GM19043 (cell line): ENCODE data around the gene ZC3H4.
"Not testable (repeated sequence)": the region's sequence is repeated elsewhere in the genome, so short reads cannot be mapped to it uniquely, and the experiment has no call there.

Experiments
- ATAC-seq: cut with Tn5 transposase; IDR thresholded peaks from one replicate; pipeline ENCODE4 v1.9.1; 2021; ENCODE audit warnings: low read depth; ENCODE audit not compliant: unreplicated experiment

ZC3H4 gene

DNA sequence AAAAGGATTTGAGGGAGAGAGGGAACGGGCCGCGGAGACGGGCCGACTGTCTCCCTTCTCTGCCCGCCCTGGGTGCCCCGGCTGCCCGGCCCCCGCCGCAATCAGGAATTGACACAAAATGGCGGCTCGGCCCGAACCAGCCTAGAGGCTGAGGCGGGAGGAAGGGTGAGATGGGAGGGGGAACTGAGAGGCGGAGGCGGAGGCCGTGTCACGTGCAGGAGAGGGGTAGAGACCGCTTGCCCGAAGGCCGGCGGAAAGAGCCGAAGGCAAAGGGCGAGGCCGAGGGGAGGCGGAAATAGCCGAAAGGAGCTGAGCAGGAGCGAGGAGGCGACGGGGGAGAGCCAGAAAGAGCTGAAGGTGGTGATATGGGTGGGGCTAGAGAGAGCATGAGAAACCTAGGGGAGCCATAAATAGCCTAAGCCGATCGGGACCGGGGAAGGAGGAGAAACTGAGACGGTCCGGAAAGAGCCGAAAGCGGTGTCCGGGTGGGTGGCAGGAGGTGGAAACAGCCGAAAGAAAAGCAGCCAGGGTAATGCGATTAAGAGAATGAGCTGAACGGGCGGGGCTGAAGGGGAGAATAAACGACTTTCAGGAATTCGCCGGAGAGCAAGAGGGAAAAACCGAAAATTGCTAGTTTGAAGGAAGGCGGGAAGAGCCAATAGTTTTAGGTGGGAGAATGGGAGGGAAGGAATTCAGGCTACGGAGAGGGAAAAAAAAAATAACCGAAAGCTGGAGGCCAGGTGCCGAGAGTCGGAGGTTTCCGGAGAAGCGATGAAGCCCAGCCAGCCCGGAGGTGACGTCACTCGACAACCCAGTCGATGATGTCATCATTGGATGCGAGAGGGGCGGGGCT is at the start of gene ZC3H4:
ZC3H4 (minus strand) TSS at position 780 of the 853 bp plus-strand sequence. CDS start 1,192 bp downstream, outside the sequence.
- peak; percentile 87 for ATAC-seq

- ATAC-seq, result no peak
Measured at GRCh38 chr19:47161876-47162489, 48.4 kb upstream of the ZC3H4 start.

DNA sequence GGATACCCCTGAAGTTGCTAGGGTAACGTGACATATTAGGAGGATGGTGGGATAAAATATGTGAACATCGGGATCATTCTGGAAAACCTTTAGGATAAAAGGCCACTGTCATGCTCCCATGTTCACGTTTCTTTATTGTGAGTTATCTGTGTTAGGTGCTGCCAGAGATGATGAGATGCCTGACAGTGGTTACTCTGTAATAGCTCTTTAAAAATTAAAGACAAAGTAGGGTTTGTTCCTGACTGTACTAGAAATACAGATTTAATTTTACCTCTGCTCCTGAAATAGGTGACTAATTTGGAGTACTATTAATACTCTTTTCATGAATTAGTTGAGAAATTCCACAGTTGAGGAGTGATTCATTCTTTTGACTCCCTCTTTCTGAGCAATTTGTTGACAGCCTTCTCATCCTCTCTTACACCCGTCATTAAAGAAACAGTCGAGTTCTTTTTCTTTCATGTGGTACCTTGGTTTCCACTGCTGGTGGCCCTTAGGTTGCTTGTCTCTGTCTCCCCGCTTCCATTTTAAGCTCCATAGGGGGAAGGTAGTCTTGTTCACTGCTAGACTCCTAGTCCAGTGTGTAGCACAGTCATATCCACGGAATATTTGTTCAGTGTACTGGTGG is 45.4 kb upstream of the ZC3H4 start:
- no peak for ATAC-seq

- no peak for ATAC-seq
Measured at GRCh38 chr19:47158367-47158791, 44.8 kb upstream of the ZC3H4 start.

DNA sequence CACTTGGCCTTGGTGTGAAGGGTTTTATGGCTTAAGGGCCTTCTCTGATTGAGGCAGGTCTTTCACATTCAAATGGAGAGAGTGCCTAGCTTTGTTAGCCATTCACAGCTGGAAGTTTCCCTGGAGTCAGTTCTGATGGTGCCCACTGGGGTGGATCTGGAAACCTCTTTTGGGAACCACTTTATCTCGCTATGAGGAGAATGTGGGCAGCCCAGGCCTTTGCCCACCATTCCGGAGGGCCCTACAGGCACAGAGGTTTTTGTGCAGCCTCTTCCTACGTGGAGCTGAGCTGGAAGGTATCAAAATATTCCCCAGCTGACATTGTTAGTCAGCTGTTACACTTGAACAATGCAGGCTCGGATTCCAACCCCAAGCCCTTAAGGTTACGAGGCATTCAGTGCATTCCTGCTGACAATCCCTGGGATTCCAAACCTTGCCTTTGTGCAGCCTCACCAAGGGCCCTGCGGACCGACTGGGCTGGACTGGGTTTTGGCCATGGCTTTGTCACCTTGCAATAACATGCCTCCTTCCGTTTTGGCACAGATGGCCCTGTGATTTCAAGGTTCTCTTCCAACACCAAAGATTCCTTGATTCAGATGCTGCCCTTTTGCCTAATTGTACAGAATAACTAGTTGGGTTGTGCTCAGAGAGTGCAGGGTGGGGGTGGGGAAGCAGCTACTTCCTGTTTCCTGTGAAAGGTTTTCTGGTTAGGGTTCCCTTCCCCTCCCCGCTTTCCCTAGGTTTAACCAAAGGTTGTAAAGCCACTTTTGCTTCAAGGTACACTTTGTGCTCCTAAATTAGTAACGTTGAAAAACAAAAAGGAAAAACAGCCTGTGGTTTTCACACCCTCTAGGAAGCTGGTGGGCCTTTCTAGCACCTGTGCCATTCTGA is 44.1 kb upstream of the ZC3H4 start:
- ATAC-seq, result no peak

DNA sequence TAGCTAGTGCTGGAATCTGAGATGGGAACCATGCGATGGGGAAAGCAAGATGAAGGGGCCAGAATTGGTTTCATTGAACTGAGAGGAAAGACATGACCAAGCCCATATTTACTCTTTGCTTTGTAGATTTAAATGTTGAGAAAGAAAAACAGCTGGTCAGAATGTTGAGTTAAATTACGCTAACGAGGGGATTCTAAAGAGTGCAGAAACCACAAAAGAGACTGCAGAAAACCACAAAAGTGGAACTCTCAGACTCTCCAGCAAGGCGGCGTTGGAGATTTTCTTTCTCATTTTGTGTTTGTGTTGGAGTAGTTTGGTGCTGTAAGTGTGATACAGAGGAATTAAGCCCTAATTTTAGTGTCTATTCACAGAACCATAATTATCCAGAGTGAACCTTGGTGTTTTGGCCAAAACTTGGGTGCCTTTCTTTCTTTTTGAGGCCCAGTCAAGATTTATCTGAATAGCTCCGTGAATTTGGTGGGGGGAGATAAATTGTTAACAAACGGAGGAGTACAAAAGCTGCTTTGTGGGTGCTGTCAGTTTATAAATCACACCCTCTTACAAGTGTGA is 43.4 kb upstream of the ZC3H4 start:
- ATAC-seq, result no peak

DNA sequence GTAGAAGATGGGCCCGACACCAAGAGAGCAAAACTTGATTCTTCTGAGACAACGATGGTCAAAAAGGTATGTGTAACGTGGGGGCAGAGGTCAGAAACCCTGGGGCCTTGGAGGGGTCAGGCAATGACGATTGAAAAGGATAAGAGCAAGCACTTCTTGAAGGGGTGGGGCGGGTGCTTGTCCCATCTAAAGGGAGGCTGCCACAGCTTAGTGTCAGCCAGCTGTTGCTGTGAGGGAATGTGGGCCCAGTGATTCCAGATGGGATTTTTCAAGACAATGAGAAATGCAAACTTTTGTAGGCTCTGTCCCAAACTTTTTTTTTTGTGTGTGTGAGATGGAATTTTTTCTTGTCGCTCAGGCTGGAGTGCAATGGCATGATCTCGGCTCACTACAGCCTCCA is 41.6 kb upstream of the ZC3H4 start:
- no peak for ATAC-seq

DNA sequence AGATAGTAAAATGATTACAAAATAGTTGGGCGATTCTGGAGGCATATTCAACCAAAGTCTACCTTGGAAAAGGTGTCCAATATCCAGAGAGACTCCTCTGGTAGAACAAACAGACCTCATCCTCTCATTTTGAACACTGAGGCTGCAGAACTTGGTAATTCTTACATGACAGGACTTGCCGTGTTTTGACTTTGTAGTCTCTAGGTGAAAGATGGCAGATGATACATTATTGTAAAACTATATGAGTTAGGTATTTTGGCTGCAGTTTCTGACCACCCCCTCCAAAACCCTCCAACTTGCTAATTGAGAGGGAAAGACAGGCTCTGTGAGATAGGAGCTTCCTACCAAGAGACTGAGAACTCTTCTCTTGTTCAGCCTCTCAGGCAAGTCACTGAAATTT is 39.7 kb upstream of the ZC3H4 start:
- ATAC-seq, result no peak

- ATAC-seq, result no peak
Measured at GRCh38 chr19:47152632-47153031, 39.1 kb upstream of the ZC3H4 start.

DNA sequence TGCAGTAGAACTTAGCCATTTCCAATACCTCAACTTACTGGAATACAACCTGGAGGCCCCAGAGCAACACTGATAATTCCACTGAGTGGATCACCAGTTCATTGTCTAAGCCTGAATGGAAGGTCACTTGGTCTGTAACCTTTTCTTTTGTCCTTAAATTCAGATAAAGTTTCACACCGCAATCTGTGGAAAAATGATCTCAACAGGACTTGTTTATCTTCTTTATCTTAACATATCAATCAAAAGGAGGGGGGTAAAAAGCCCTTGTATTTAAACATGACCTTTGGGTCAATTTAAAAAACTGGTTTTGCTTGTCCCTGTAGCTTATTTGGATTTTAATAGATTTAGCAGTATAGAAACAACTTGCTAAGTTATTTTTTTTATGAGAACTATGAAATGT is 38.6 kb upstream of the ZC3H4 start:
- ATAC-seq, result no peak

GRCh38 chr19:47151627-47152026 is 38.1 kb upstream of the ZC3H4 start:
- ATAC-seq, result no peak

- ATAC-seq, result no peak
Measured at GRCh38 chr19:47146920-47147319, 33.3 kb upstream of the ZC3H4 start.

- ATAC-seq, result no peak
Measured at GRCh38 chr19:47145639-47146486, 32.3 kb upstream of the ZC3H4 start.

GRCh38 chr19:47144630-47145029 is 31.1 kb upstream of the ZC3H4 start:
- ATAC-seq, result no peak

- ATAC-seq, result no peak
Measured at GRCh38 chr19:47143322-47144073, 29.9 kb upstream of the ZC3H4 start.

DNA sequence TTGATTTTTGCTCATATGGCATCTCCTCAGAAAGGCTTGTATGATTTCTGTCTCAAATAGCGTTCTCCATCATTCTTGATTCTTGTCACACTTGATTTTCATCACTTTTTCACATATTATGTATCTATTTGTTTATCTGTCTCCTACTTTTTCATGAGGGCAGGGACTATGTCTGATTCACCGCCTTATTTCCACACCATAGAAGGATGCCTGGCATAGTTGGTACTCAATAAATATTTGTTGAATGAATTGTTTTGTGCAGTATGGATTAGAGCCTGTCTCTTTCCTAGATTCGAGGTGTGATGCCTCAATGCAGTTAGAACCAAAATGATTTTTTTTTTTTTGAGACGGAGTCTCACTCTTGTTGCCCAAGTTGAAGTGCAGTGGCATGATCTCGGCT is 29.2 kb upstream of the ZC3H4 start:
- ATAC-seq, result no peak

GRCh38 chr19:47141695-47142094 is 28.1 kb upstream of the ZC3H4 start:
- no peak for ATAC-seq

DNA sequence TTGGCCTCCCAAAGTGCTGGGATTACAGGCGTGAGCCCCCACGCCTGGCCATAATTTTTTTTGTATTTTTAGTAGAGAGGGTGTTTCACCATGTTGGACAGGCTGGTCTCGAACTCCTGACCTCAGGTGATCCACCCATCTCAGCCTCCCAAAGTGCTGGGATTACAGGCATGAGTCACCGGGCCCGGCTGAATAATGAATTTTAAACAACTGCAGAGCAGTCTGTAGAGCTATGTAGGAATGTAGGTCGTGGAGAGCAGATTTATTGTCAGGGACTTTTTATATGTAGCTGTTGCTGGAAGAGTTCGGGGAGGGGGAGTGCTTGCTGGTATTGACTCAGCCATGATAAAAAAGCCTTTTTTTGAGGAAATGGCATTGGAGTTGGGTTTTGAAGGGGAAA is 27.7 kb upstream of the ZC3H4 start:
- ATAC-seq, result not testable (repeated sequence)

DNA sequence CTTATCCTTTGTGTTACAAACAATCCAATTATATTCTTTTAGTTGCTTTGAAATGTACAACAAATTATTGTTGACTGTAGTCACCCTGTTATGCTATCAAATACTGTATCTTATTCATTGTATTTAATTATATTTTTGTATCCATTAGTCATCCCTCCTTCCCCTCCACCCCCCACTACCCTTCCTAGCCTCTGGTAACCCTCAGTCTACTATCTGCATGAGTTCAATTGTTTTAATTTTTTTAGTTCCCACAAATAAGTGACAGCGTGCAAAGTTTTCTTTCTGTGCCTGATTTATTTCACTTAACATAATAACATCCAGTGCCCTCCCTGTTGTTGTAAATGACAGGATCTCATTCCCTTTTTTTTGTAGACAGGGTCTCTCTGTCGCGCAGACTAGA is 21.6 kb upstream of the ZC3H4 start:
- ATAC-seq, result no peak
